B cell (primary cell): Measurements from ENCODE around the gene ERLEC1.

Experiments used
- EZH2 ChIP-seq: IDR thresholded peaks from 2 replicates; pipeline ENCODE4 v1.6.1; 2012; ENCODE audit warnings: borderline replicate concordance, low read depth, mild to moderate bottlenecking, moderate library complexity, low read length; ENCODE audit not compliant: insufficient read depth, poor library complexity, severe bottlenecking
- TF ChIP-seq, protein P1 (sequence below): fragments of 200-600 bp; IDR thresholded peaks from one replicate; pipeline ENCODE4 v1.8.0; 2022; ENCODE audit warnings: antibody characterized with exemption, mild to moderate bottlenecking

DNA sequence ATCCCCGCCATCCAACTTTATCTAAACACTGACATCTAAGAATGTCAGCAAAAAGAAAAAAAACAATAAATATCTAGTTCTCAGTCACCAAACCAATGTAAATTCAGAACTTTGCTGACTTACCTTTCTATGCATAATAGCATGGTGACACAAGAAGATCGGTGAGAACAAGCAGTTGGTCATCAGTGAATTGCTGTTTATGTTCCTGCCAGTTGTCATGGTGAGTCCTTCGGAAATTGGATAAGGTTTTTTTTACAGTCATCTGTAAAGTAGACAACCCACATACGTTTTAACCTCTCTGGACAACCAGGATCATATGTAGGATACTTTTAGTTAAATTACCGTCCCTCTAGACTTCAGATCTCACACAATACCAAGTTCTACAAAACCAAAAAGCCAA is 79.1 kb downstream of the ERLEC1 start:
- TF ChIP-seq, protein P1, sequence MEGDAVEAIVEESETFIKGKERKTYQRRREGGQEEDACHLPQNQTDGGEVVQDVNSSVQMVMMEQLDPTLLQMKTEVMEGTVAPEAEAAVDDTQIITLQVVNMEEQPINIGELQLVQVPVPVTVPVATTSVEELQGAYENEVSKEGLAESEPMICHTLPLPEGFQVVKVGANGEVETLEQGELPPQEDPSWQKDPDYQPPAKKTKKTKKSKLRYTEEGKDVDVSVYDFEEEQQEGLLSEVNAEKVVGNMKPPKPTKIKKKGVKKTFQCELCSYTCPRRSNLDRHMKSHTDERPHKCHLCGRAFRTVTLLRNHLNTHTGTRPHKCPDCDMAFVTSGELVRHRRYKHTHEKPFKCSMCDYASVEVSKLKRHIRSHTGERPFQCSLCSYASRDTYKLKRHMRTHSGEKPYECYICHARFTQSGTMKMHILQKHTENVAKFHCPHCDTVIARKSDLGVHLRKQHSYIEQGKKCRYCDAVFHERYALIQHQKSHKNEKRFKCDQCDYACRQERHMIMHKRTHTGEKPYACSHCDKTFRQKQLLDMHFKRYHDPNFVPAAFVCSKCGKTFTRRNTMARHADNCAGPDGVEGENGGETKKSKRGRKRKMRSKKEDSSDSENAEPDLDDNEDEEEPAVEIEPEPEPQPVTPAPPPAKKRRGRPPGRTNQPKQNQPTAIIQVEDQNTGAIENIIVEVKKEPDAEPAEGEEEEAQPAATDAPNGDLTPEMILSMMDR, result no peak
- TF ChIP-seq EZH2, result no peak
